ENCODE results near the gene ZNF441. TPM values are rescaled to one million over a fixed set of nuclear protein-coding genes. Genes with fewer than 3 reads are reported as not detected.
"Not testable (repeated sequence)": the region's sequence is repeated elsewhere in the genome, so short reads cannot be mapped to it uniquely, and the experiment has no call there.

Gene ZNF441
- polyA plus RNA-seq, 10 donors, result 5.5 to 9.4 (median 7.1) TPM

GRCh38 chr19:11771520-11771919 lies 4.7 kb downstream of the ZNF441 start:
- not testable (repeated sequence) for DNase-seq

GRCh38 chr19:11776669-11777068 lies 9.9 kb downstream of the ZNF441 start:
- DNase-seq, result not testable (repeated sequence)

- DNase-seq, result no peak
Observed at GRCh38 chr19:11780431-11781020, 13.7 kb downstream of the ZNF441 start.

GRCh38 chr19:11781295-11782057 lies 14.7 kb downstream of the ZNF441 start:
- DNase-seq, result no peak

- no peak for DNase-seq
Observed at GRCh38 chr19:11783767-11784166, 17.0 kb downstream of the ZNF441 start.

GRCh38 chr19:11784356-11784755 lies 17.6 kb downstream of the ZNF441 start:
- DNase-seq, result no peak

GRCh38 chr19:11787536-11787935 lies 20.7 kb downstream of the ZNF441 start:
- DNase-seq, result no peak

- no peak for DNase-seq
Observed at GRCh38 chr19:11792942-11793341, 26.1 kb downstream of the ZNF441 start.

- DNase-seq, result peak; percentile 85 to 91 (median 87)
Observed at GRCh38 chr19:11797491-11797890, 30.7 kb downstream of the ZNF441 start.

- peak; percentile 88 to 93 (median 89) for DNase-seq
Observed at GRCh38 chr19:11798391-11799330, 31.9 kb downstream of the ZNF441 start, which contains the start of gene ZNF491. Gene ZNF491 (plus strand): TSS chr19:11798523. CDS start chr19:11805954, 7,431 bp downstream.

GRCh38 chr19:11806354-11807098 lies 39.7 kb downstream of the ZNF441 start:
- no peak for DNase-seq

- DNase-seq, result no peak
Observed at GRCh38 chr19:11807099-11807380, 40.2 kb downstream of the ZNF441 start.

GRCh38 chr19:11813703-11814028 lies 46.9 kb downstream of the ZNF441 start:
- DNase-seq, result no peak

- DNase-seq, result peak; percentile 94 to 98 (median 97)
Observed at GRCh38 chr19:11814029-11814699, 47.4 kb downstream of the ZNF441 start, which contains the start of gene ZNF440. Gene ZNF440 (plus strand): TSS chr19:11814273. CDS start chr19:11814448, 175 bp downstream.

GRCh38 chr19:11814700-11815035 lies 47.9 kb downstream of the ZNF441 start:
- DNase-seq, result peak in 1 of 3 donors; percentile 12

GRCh38 chr19:11821474-11822109 lies 54.8 kb downstream of the ZNF441 start:
- DNase-seq, result peak in 1 of 3 donors; percentile 6

- DNase-seq, result not testable (repeated sequence)
Observed at GRCh38 chr19:11828957-11829876, 62.4 kb downstream of the ZNF441 start.

- no peak for DNase-seq
Observed at GRCh38 chr19:11832253-11832912, 65.6 kb downstream of the ZNF441 start.

GRCh38 chr19:11833541-11833940 lies 66.7 kb downstream of the ZNF441 start:
- DNase-seq, result no peak

Measured in muscle of back (tissue), 11 donors.